HL-60 (cell line): Measurements from ENCODE around the gene DNASE2B.

ENCODE experiments used
- GABPA ChIP-seq: IDR thresholded peaks from 2 replicates; pipeline ENCODE4 v1.6.1; 2012; ENCODE audit warnings: low read depth
- SPI1 ChIP-seq: IDR thresholded peaks from 2 replicates; pipeline ENCODE4 v1.6.1; 2012; ENCODE audit warnings: low read depth, mild to moderate bottlenecking, borderline replicate concordance
- TF ChIP-seq, protein P1 (sequence below): IDR thresholded peaks from one replicate; pipeline ENCODE4 v1.5.1; 2011; ENCODE audit warnings: low read length, control low read depth, inconsistent platforms; ENCODE audit not compliant: insufficient read depth
- TF ChIP-seq, protein P2 (sequence below): IDR thresholded peaks from 2 replicates; pipeline ENCODE4 v1.6.1; 2012; ENCODE audit warnings: low read depth; ENCODE audit not compliant: insufficient replicate concordance

DNA sequence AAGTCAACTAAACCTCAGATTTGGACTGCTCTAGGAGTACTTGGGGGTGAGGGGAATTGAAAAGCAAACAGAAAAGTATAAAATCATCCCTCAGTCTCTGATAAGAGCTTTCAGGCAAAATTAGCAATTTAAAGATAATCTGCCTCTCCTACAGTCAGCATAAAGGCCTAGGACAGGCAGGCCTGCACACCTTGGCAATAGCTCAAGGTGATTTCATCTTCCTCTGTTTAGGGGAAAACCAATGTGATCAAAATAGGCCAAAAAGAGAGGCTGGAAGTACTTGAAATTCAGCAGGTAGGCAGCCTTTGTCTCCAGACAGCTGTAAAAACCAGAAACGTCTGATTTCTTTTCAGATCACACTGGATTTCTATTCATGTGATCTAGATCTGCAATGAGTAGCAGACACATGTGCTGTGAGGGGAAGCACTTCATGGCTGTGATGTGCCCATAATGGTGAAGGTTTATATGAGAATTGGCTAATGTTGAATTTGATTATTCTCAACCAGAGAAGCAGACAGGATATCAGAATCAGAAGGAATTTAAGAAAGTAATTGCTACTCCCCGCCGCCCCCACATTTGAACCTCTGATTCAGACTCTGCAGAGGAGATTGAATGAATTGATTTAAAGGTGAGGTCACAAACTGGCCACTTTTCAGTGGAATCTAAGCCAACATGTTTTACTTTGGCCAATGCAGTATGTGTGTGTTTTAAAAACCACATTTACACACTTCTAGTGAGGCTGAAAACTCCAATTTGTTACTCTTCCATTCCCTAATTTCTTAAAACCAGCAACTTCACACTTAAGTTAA lies 45.8 kb upstream of the DNASE2B start:
- TF ChIP-seq, protein P1, sequence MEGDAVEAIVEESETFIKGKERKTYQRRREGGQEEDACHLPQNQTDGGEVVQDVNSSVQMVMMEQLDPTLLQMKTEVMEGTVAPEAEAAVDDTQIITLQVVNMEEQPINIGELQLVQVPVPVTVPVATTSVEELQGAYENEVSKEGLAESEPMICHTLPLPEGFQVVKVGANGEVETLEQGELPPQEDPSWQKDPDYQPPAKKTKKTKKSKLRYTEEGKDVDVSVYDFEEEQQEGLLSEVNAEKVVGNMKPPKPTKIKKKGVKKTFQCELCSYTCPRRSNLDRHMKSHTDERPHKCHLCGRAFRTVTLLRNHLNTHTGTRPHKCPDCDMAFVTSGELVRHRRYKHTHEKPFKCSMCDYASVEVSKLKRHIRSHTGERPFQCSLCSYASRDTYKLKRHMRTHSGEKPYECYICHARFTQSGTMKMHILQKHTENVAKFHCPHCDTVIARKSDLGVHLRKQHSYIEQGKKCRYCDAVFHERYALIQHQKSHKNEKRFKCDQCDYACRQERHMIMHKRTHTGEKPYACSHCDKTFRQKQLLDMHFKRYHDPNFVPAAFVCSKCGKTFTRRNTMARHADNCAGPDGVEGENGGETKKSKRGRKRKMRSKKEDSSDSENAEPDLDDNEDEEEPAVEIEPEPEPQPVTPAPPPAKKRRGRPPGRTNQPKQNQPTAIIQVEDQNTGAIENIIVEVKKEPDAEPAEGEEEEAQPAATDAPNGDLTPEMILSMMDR = no peak
- TF ChIP-seq, protein P2, sequence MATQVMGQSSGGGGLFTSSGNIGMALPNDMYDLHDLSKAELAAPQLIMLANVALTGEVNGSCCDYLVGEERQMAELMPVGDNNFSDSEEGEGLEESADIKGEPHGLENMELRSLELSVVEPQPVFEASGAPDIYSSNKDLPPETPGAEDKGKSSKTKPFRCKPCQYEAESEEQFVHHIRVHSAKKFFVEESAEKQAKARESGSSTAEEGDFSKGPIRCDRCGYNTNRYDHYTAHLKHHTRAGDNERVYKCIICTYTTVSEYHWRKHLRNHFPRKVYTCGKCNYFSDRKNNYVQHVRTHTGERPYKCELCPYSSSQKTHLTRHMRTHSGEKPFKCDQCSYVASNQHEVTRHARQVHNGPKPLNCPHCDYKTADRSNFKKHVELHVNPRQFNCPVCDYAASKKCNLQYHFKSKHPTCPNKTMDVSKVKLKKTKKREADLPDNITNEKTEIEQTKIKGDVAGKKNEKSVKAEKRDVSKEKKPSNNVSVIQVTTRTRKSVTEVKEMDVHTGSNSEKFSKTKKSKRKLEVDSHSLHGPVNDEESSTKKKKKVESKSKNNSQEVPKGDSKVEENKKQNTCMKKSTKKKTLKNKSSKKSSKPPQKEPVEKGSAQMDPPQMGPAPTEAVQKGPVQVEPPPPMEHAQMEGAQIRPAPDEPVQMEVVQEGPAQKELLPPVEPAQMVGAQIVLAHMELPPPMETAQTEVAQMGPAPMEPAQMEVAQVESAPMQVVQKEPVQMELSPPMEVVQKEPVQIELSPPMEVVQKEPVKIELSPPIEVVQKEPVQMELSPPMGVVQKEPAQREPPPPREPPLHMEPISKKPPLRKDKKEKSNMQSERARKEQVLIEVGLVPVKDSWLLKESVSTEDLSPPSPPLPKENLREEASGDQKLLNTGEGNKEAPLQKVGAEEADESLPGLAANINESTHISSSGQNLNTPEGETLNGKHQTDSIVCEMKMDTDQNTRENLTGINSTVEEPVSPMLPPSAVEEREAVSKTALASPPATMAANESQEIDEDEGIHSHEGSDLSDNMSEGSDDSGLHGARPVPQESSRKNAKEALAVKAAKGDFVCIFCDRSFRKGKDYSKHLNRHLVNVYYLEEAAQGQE = no peak
- TF ChIP-seq GABPA = no peak
- no peak for TF ChIP-seq SPI1
